ENCODE data around the gene IGSF21. TPM values are rescaled to one million over a fixed set of nuclear protein-coding genes. Genes with fewer than 3 reads are reported as not detected.

The IGSF21 gene
- total and polyA plus RNA-seq, 2 donors (not counting 1 experiment from before 2014, with no cell fraction given): not detected

- ChIA-PET CTCF (no interaction called here), POLR2A (no interaction called here)
- Histone ChIP-seq H3K9me3 (ENCODE audit: control extremely low read depth in 1 of 3, control insufficient read depth in 2 of 3, insufficient read depth in 1 of 3, low read length in 2 of 3) (peaks cover 0 to 4% (median 0%) of the 10 kb centered on the region in 3 donors), H3K9ac (ENCODE audit: low read length) (no peak overlapping the region), H4K20me1 (ENCODE audit: control insufficient read depth, insufficient read depth, low read length, poor library complexity, severe bottlenecking) (no peaks in the 10 kb centered on the region), H3K27me3 (replicated peaks in 1 of 4; ENCODE audit: control extremely low read depth in 1 of 4, control insufficient read depth in 3 of 4, insufficient read depth in 4 of 4, low read length in 3 of 4) (peaks cover 0 to 52% (median 19%) of the 10 kb centered on the region in 4 experiments), H3K4me3 (ENCODE audit: control extremely low read depth in 1 of 5, extremely low read depth in 1 of 5, insufficient read depth in 1 of 5, low read depth in 2 of 5, low read length in 4 of 5) (no peak overlapping the region), H3K36me3 (replicated peaks in 1 of 2; ENCODE audit: control extremely low read depth in 1 of 2, control insufficient read depth in 1 of 2, extremely low read depth in 1 of 2, insufficient read depth in 2 of 2, low read length in 1 of 2) (no peaks in the 10 kb centered on the region), H2AFZ (ENCODE audit: insufficient read depth, low read depth, low read length, poor library complexity, severe bottlenecking) (no peak overlapping the region), H3K4me1 (ENCODE audit: control insufficient read depth in 2 of 2, insufficient read depth in 2 of 2, low read length in 2 of 2) (peaks cover 3% of the 10 kb centered on the region in 2 donors), H3K27ac (ENCODE audit: low read length in 2 of 2) (no peak overlapping the region), H3K79me2 (ENCODE audit: control insufficient read depth, insufficient read depth, low read length) (no peaks in the 10 kb centered on the region), H3K4me2 (replicated peaks; ENCODE audit: low read depth, low read length, poor library complexity, severe bottlenecking) (no peak overlapping the region)
- WGBS (ENCODE audit: insufficient coverage): 54% methylated on average over 5 of the region's 12 CpGs
- H3K27me3 Mint-ChIP-seq: peaks cover 72% of the 10 kb centered on the region
- H3K4me3 Mint-ChIP-seq: no peak overlapping the region
- DNase-seq (no peak), ATAC-seq (ENCODE audit: low read depth) (no peak)
- intact Hi-C loops (cut with micrococcal nuclease): no loop called here
- no peak for TF ChIP-seq EZH2 (IDR thresholded peaks at IDR 0.05; ENCODE audit: borderline replicate concordance, insufficient read depth, low read depth, low read length, poor library complexity, severe bottlenecking)
- TF ChIP-seq, protein P1, sequence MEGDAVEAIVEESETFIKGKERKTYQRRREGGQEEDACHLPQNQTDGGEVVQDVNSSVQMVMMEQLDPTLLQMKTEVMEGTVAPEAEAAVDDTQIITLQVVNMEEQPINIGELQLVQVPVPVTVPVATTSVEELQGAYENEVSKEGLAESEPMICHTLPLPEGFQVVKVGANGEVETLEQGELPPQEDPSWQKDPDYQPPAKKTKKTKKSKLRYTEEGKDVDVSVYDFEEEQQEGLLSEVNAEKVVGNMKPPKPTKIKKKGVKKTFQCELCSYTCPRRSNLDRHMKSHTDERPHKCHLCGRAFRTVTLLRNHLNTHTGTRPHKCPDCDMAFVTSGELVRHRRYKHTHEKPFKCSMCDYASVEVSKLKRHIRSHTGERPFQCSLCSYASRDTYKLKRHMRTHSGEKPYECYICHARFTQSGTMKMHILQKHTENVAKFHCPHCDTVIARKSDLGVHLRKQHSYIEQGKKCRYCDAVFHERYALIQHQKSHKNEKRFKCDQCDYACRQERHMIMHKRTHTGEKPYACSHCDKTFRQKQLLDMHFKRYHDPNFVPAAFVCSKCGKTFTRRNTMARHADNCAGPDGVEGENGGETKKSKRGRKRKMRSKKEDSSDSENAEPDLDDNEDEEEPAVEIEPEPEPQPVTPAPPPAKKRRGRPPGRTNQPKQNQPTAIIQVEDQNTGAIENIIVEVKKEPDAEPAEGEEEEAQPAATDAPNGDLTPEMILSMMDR (IDR thresholded peaks at IDR 0.05): no peak
- no peaks in the 10 kb centered on the region for H3K9me3 Mint-ChIP-seq (ENCODE audit: insufficient read depth)
- H3K4me1 Mint-ChIP-seq: peaks cover 14% of the 10 kb centered on the region
- no peak overlapping the region for H3K27ac Mint-ChIP-seq
Observed at GRCh38 chr1:18111605-18112297, 4.2 kb downstream of the IGSF21 start.

DNA sequence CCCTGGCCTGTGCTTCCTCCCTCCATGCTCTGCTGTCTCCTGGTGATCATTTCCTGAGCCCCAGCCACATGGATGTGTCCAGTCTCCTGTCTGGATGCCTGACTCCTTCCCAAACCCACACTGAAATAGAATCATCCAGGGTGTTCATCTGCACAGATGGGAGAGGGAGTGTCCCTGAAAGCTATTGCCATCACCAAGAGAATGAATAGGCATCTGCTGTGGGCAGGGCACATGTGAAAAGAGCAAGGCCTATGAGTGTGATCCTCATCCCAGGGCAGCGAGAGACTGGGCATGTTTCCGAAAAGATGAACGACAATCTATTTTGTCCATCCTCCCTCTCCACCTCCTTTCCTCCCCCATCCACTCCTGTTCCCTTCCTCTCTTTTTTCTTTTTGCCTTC lies 5.0 kb downstream of the IGSF21 start:
- Mint-ChIP-seq H3K4me3 (no peak overlapping the region), H3K9me3 (ENCODE audit: insufficient read depth) (no peaks in the 10 kb centered on the region), H3K27me3 (peaks cover 73% of the 10 kb centered on the region), H3K27ac (no peak overlapping the region), H3K4me1 (peaks cover 14% of the 10 kb centered on the region)
- no peaks in the 10 kb centered on the region for H3K36me3 ChIP-seq (replicated peaks in 1 of 2; ENCODE audit: control extremely low read depth in 1 of 2, control insufficient read depth in 1 of 2, extremely low read depth in 1 of 2, insufficient read depth in 2 of 2, low read length in 1 of 2)
- H3K27ac ChIP-seq (ENCODE audit: low read length in 2 of 2): no peak overlapping the region
- intact Hi-C loops (cut with micrococcal nuclease): no loop called here
- DNase-seq (no peak), ATAC-seq (ENCODE audit: low read depth) (no peak)
- TF ChIP-seq EZH2 (IDR thresholded peaks at IDR 0.05; ENCODE audit: borderline replicate concordance, insufficient read depth, low read depth, low read length, poor library complexity, severe bottlenecking): no peak
- TF ChIP-seq, protein P1 (IDR thresholded peaks at IDR 0.05): no peak
- no CpG with 5 or more reads among the region's 3 CpGs for WGBS (ENCODE audit: insufficient coverage)
- no peak overlapping the region for H2AFZ ChIP-seq (ENCODE audit: insufficient read depth, low read depth, low read length, poor library complexity, severe bottlenecking)
- ChIA-PET CTCF (no interaction called here), POLR2A (no interaction called here)
- no peak overlapping the region for H3K4me2 ChIP-seq (replicated peaks; ENCODE audit: low read depth, low read length, poor library complexity, severe bottlenecking)
- H3K4me3 ChIP-seq (ENCODE audit: control extremely low read depth in 1 of 5, extremely low read depth in 1 of 5, insufficient read depth in 1 of 5, low read depth in 2 of 5, low read length in 4 of 5): no peak overlapping the region
- H3K9me3 ChIP-seq (ENCODE audit: control extremely low read depth in 1 of 3, control insufficient read depth in 2 of 3, insufficient read depth in 1 of 3, low read length in 2 of 3): peaks cover 0 to 4% (median 0%) of the 10 kb centered on the region in 3 donors
- H3K4me1 ChIP-seq (ENCODE audit: control insufficient read depth in 2 of 2, insufficient read depth in 2 of 2, low read length in 2 of 2): peaks cover 3% of the 10 kb centered on the region in 2 donors
- no peak overlapping the region for H3K9ac ChIP-seq (ENCODE audit: low read length)
- no peaks in the 10 kb centered on the region for H3K79me2 ChIP-seq (ENCODE audit: control insufficient read depth, insufficient read depth, low read length)
- H3K27me3 ChIP-seq (replicated peaks in 1 of 4; ENCODE audit: control extremely low read depth in 1 of 4, control insufficient read depth in 3 of 4, insufficient read depth in 4 of 4, low read length in 3 of 4): peaks cover 0 to 46% (median 17%) of the 10 kb centered on the region in 4 experiments
- H4K20me1 ChIP-seq (ENCODE audit: control insufficient read depth, insufficient read depth, low read length, poor library complexity, severe bottlenecking): no peaks in the 10 kb centered on the region
